CD4-positive, alpha-beta T cell treated with Interleukin-15 for 1 hour (primary cell): Measurements from ENCODE around the gene PLAAT4.

Source experiments
- DNase-seq: peaks from one replicate; pipeline ENCODE4 v3.0.0-alpha.2; 2020

The PLAAT4 gene

DNA sequence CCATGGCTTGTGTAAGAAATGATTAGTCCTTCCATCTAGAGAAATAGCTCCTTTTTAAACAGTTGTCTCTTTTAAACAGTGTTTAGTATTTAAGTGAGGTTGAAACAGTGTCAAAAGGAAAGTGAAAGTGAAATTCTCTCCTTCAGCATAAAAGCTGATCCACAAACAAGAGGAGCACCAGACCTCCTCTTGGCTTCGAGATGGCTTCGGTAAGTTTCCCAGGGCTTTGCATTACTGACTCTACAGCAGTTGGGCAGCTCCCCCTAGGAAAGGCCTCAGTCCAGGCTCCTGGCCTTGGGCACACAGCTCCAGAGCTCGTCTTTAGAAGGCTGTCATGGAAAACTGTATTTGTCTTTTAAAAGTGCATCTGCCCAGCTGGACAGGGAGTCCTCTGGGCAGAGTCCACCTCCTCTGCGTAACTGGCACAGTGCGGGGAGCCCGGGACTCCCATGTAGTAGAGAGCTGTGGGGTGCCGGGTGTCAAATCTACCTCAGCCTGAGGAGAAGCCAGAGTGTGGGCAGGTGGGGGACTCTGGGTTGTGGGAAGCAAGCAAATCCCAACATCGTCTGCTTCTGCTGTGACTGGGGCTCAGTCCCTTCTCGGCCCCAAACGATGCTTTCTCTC is at the start of gene PLAAT4:
Gene PLAAT4 (plus strand): TSS at position 140 of the 624 bp plus-strand sequence. CDS start 61 bp downstream, at position 201.
- no peak for DNase-seq

GRCh38 chr11:63488789-63489188 is 47.8 kb upstream of the PLAAT4 start:
- DNase-seq, result no peak

GRCh38 chr11:63489879-63490278 is 46.7 kb upstream of the PLAAT4 start:
- DNase-seq, result no peak

DNA sequence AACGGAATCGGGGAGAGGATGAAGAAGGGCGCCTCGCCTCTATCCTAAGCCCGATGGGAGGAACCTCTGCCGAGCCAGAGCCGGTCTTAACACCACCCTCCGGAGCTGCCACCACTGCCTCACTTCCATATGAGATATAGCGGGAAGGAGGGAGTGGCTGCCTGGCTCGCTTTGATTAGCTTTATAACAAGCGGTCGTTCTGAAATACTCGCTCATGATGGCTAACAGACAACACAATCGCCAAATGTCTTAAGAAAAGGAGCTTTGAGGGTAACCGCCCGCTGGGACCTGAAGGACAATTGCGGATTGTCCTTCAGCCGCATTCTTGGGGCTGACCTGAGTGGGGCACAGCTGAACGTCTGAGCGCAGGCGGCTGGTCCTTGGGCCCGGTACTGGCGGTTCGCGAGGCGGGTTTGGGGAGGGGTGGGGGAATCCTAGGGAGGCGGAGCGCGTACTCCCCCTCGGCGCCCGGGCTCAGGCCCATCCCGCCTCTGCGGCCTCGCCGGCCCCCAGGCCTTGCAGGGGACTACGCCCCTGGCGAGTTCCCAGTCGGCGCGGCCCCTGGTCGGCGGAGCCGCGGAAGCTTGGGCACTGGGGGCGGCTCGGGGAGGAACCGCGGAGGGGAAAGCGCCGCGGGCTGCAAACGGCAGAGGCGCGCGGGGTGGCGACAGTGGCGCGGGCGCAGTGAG is 45.9 kb upstream of the PLAAT4 start, which contains the start of gene PLAAT5:
Gene PLAAT5 (minus strand): TSS at position 617 of the 689 bp plus-strand sequence. CDS start 133 bp downstream, at position 484.
- DNase-seq, result no peak

- DNase-seq, result no peak
Observed at GRCh38 chr11:63491240-63491587, 45.4 kb upstream of the PLAAT4 start.

GRCh38 chr11:63491636-63492372 is 44.8 kb upstream of the PLAAT4 start:
- no peak for DNase-seq

DNA sequence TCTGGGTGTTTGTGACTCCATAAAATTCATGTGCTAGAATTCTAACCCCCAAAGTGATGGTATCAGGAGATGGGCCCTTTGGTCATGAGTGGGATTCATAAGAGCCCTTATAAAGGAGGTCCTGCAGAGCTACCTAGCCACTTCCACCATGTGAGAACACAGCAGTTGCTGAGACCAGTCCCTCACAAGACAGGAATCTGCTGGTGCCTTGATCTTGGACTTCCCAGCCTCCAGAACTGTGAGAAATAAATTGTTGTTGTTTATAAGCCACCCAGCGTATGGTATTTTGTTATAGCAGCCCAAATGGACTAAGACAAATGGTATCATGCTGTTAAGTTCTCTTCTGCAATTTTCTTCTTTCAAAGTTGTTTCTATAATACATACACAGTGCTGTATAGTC is 44.2 kb upstream of the PLAAT4 start:
- no peak for DNase-seq

DNA sequence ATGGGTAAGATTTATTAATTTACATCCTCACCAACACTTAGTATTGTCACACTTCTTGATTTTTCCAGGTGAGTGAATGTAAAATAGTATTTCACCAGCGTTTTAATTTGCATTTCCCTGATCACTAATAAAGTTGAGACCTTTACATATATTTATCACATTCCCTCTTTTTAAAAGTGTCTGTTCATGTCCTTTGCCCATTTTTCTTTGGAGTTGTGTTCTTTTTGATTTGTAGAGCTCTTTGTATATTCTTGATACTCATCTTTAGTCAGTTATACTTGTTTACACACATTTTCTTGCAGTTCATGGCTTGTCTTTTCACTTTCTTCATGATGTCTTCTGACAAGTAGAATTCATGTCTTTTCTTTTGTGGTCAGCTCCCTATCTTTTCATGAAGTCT is 43.5 kb upstream of the PLAAT4 start:
- DNase-seq, result no peak

DNA sequence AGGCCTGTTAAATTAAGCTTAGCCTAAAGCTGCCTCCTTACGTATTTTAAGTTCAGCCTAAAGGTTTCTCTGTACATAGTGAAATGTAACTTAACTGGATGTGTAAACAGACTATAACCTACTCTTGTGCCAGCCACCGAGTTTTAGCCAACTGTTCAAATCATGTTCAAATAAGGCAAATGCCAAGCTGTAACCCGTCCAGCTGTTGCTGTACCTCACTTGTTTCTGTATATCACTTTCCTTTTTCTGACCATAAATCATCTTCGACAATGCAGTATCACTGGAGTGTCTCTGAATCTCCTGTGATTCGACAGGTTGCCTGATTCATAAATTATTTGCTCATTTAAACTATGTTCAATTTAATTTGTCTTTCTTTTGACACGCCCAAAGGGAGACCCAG is 41.6 kb upstream of the PLAAT4 start:
- DNase-seq, result no peak

- DNase-seq, result no peak
Observed at GRCh38 chr11:63499874-63500273, 36.7 kb upstream of the PLAAT4 start.

- no peak for DNase-seq
Observed at GRCh38 chr11:63501236-63501635, 35.4 kb upstream of the PLAAT4 start.

GRCh38 chr11:63502252-63502820 is 34.3 kb upstream of the PLAAT4 start:
- DNase-seq, result no peak

DNA sequence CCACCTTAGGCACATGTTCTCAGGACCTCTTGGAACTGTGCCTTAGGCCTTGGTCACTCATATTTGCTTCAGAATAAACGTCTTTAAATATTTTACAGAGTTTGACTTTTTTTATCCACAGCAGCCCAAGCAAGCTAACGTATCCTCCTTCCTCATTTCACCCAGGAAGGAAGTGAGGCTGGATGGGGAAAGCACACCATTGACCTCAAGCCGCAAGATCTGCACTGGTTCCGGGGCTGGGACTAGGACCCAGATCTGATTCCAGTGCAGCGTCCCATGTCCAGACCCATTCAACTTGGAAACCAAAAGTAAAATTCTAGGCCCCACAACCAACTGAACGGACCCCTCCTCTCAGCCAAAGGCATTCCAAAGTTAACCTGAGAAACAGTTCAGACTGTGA is 33.1 kb upstream of the PLAAT4 start:
- DNase-seq, result peak; percentile 42

DNA sequence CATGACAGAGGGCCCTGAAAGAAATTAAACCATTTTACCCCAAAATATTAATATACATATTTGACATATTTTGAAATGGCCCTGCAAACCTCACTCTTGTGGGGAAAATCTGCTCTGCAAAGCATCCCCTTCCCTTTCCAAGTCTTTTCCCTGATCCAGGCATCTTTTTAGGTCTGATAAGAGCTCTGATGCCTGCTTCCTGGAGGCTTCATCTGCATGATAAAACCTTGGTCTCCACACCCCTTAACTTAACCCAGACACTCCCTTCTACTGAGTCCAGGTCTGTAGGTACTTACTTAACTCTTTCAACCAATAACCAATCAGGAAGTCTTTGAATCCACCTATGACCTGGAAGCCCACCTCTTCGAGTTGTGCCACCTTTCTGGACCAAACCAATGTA is 32.6 kb upstream of the PLAAT4 start:
- DNase-seq, result no peak

DNA sequence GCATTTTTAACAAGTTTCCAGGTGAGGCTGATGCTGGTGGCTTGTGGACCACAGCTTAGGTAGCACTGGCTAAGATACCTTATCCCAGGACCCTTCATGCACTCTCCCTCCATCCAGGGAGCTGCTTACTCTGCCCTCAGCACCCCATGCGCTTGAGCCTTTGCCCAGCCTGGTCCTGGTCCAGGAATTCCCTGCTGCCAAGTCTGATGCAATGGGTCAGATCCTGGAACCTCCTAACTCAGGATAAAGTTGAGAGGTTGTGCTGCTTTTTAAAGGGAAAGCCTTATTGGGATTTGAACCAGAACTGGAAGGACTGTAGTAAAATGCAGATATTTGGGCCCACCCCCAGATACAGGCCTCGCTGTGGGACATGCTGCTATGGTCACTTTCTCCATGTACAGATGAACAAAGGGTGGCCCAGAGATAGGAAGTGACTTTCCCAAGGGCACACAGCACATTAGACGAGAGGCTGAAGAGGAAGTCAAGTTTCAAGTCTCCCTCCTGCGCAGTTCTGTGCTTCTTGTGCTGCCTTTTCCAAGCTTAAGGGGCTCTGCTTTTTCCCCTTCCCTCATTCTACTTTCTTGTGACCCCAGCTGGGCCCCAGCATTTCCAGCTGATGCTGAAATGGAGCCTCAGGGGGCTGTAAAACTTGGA is 31.5 kb upstream of the PLAAT4 start:
- no peak for DNase-seq

DNA sequence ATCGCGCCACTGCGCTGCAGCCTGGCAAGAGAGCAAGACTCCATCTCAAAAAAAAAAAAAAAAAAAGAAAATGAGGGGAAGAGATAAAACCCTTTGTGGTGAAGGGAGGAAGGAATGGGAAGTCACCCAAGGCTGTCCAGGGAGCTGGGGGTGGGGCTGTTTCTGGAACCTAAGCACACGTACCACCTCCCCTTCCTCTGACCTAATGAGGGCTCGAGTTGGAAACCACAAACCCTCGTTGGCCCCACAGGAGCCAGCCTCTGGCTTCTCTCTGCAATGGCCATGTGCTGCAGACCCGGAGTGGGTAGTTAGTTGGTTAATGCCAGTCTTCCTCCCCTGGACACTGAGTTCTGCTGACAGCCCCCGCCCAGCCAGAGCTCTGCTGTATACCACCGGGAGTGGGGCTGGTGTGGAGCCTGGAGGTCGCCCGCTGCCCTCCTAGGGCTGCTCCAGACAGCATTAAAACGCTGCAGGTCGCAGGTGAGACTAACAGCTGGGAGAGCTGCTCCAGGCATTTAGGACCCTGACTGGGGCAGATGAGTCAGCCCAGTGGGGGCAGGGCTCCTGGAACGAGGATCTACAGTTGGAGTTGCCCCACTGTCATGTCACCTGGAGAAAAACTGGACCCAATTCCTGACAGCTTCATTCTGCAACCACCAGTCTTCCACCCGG is 30.6 kb upstream of the PLAAT4 start, which contains the start of gene LGALS12:
Gene LGALS12 (plus strand): TSS at position 228 of the 672 bp plus-strand sequence. CDS start 375 bp downstream, at position 603.
- DNase-seq, result peak; percentile 37

DNA sequence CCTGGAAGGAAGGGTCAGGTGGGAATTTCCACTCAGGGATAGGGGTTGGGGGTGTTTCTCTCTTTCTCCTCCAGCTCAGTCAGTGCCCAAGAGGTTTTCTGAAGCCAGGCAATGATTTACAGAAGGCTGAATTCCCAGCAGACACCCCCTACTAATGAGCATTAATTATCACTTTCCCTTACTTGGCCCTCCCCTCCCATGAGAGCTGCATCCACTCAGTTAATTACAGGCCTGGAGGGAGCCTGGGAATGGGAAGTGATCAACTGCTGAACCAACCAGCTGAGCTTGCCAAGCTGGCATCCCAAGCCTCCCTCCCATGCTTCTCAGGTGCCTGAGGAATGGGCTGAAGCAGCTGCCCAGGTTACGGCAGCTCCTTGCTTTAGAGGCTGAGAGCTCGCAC is 29.7 kb upstream of the PLAAT4 start:
- DNase-seq, result no peak

DNA sequence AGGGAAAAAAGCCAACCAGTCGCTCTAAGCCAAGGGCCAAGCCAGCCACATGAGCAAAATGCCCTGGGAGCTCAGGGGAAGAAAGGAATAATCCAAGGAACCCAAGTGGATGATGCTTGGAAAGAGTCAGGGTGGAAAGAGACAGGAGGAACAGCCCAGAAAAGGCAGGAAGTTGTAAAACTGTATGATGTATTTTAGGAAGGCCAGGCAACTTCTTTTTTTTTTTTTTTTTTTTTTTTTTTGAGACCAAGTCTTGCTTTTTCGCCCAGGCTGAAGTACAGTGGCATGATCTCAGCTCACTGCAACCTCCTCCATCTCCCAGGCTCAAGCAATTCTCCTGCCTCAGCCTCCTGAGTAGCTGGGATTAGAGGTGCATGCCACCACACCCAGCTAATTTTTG is 29.1 kb upstream of the PLAAT4 start:
- no peak for DNase-seq

- DNase-seq, result peak; percentile 37
Observed at GRCh38 chr11:63508009-63508408, 28.6 kb upstream of the PLAAT4 start.

GRCh38 chr11:63508745-63509144 is 27.9 kb upstream of the PLAAT4 start:
- DNase-seq, result no peak

GRCh38 chr11:63510360-63511047 is 26.1 kb upstream of the PLAAT4 start:
- DNase-seq, result no peak
